Suppressor macrophage (primary cell): ENCODE measurements around the gene IGFALS.

Experiments
- DNase-seq, 4 experiments: peaks; one replicate each; pipeline ENCODE4 v3.0.0-alpha.2; 2020 to 2022

Gene IGFALS

DNA sequence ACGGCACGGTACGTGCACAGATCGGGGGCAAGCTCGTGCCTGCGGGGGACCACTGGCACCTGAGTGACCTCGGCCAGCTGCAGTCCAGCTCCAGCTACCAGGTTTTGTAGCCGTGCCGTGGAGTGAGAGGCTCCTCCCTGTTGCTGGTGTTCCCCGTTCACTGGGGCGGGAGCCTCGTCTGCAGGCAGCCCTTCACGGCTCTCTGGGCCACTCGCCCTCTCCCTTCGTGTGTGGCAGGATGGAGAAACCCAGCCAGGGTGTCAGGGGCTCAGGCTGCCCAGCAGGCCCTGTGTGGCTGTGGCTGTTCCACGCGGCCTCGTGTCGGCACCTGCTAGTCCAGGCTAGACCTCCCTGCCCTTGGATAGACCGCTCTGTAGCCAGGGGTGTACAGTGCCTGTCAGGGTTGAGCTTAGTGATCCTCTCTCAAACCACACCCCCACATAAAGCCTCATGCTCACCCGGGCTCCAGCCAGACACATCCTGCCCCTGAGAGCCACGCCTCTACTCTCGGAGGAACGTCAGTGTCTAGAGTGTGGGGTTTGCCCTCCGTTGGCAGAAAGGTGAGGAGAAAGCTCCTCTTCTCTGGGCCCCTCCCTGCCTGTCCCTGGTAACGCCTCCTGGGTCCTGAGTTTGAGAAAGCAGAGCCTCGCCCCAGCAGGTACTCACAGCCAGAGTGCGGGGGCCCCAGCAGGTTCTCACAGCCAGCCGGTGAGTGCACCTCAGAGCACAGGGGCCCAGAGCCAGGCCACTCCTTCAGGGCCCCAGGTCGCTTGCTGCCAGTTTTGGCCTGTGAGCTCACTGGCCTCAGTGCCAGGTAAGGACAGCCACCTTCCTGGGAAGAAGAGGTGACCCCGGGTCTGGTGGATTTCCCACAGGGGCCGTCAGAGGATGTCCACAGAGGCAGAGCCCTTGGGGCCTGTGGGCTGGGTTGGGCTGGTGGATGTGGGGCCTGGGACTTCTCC is 49.8 kb downstream of the IGFALS start:
- no peak for DNase-seq

GRCh38 chr16:1741553-1742165 is 51.8 kb downstream of the IGFALS start:
- no peak for DNase-seq

DNA sequence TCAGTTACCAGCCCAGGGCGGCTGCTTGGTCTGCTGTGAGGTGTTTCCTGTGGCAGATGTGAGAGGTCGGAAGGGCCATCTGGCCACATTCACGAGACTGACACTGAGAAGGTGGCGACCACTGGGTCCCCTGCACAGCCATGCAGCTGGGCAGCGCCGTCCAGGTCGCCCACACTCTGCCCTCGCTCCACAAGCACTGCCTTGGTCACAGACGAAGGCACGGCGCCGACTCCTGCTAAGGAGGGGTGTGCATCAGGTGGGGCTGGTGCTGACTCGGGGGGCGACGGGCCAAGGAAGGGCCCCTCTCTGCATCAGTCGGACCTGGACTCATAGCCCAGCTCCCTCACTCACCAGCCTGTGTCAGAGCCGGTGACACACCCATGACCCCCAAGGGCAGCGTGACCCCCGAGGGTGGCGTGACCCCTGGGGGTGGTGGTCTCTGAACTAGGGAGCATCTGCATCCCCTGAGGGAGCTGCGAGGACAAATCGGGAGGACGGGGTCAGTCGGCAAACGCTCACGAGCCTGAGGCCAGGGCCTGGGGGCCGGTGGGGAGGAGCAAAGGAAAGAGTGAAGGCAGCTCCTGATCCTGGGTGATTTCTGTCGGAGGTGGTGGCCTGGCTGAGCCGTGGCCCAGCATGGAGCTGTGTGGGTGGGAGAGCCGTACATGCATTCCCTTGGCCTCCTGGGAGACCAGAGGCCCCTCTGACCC is 52.6 kb downstream of the IGFALS start:
- DNase-seq: no peak
